Activated CD4-positive, alpha-beta T cell treated with anti-CD3 and anti-CD28 coated beads, Interleukin-2, amount 10 ng/mL, durations not matched to agents 7 days and 5 days (primary cell): ENCODE data around the gene MRPL9. TPM values are rescaled to one million over a fixed set of nuclear protein-coding genes. Genes with fewer than 3 reads are reported as not detected.
"Not testable (repeated sequence)": the region's sequence is repeated elsewhere in the genome, so short reads cannot be mapped to it uniquely, and the experiment has no call there.

Experiments
- CTCF ChIA-PET: fragments of 350-600 bp; sonication (Branson Sonifier 250); formaldehyde crosslinking; loops from one replicate; lab custom pipeline; 2021; ENCODE audit warnings: antibody characterized with exemption; lab: Charles Lee
- POLR2A ChIA-PET: fragments of 350-600 bp; sonication (Branson Sonifier 250); formaldehyde crosslinking; loops from one replicate; lab custom pipeline; 2021; ENCODE audit warnings: antibody characterized with exemption; lab: Charles Lee
- DNase-seq: peaks from one replicate; pipeline ENCODE4 v3.0.0-alpha.2; 2020
- H3K27ac Mint-ChIP-seq: one replicate; pipeline ENCODE4 v1.8.0; 2021; ENCODE audit warnings: mild to moderate bottlenecking, moderate library complexity, mixed read lengths
- H3K27me3 Mint-ChIP-seq: one replicate; pipeline ENCODE4 v1.8.0; 2021; ENCODE audit warnings: mixed read lengths
- H3K36me3 Mint-ChIP-seq: one replicate; pipeline ENCODE4 v1.8.0; 2021; ENCODE audit warnings: low read depth, mixed read lengths
- H3K4me1 Mint-ChIP-seq: one replicate; pipeline ENCODE4 v1.8.0; 2021; ENCODE audit warnings: mixed read lengths
- H3K4me3 Mint-ChIP-seq: one replicate; pipeline ENCODE4 v1.8.0; 2021; ENCODE audit warnings: mild to moderate bottlenecking, moderate library complexity, mixed read lengths
- H3K9me3 Mint-ChIP-seq: one replicate; pipeline ENCODE4 v1.8.0; 2021; ENCODE audit warnings: mixed read lengths
- total RNA-seq, 2 experiments: library from RNA; stranded (reverse); gene quantifications; one replicate each; pipeline ENCODE4 v1.2.3, GENCODE V29; 2021

MRPL9 gene
- total RNA-seq, 2 experiments from 2014 or later: 110 to 117 TPM

- Mint-ChIP-seq H3K36me3 (peaks cover 24% of the 10 kb centered on the region), H3K4me3 (no peak overlapping the region), H3K9me3 (no peaks in the 10 kb centered on the region), H3K27me3 (no peaks in the 10 kb centered on the region), H3K4me1 (peaks cover 16% of the 10 kb centered on the region), H3K27ac (no peak overlapping the region)
- CTCF ChIA-PET: interaction anchor here (0.7 to 1.1 kb wide), 3 partner anchors 14 to 80 kb away, joined by 3 read pairs; no protein-coding TSS in a partner anchor
- DNase-seq: no peak
- POLR2A ChIA-PET: no interaction called here
Observed at GRCh38 chr1:151756291-151756690, 7.0 kb downstream of the MRPL9 start.

DNA sequence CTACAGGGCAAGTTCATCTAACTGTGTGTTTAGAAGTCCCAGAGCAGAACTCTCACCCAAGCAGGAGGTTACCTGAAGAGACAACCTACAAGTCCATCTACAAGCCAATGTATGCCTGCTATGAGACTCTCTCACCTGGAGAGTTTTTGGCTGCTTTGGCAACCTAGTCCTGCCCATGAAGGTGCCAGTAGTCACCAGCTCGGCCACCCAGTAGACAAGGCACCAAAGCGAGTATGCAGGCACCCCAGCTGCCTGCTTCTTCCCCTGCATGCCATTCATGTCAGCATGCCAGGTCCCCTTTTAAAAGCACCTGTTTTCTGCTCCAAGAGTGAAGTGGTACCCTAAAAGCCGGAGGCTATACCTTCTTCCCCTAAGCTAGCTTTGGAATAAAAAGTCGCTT is 21.8 kb downstream of the MRPL9 start:
- no peaks in the 10 kb centered on the region for H3K36me3 Mint-ChIP-seq
- ChIA-PET CTCF (interaction anchor here (0.6 to 1.1 kb wide), 2 partner anchors 15 to 198 kb away, joined by 3 read pairs; no protein-coding TSS in a partner anchor), POLR2A (no interaction called here)
- H3K9me3 Mint-ChIP-seq: peaks cover 11% of the 10 kb centered on the region
- H3K4me3 Mint-ChIP-seq: no peak overlapping the region
- peaks cover 27% of the 10 kb centered on the region for H3K27me3 Mint-ChIP-seq
- no peak overlapping the region for H3K27ac Mint-ChIP-seq
- H3K4me1 Mint-ChIP-seq: peaks cover 2% of the 10 kb centered on the region
- DNase-seq: no peak

- H3K4me3 Mint-ChIP-seq: no peak overlapping the region
- H3K36me3 Mint-ChIP-seq: no peaks in the 10 kb centered on the region
- H3K4me1 Mint-ChIP-seq: peaks cover 2% of the 10 kb centered on the region
- peaks cover 11% of the 10 kb centered on the region for H3K9me3 Mint-ChIP-seq
- no peak overlapping the region for H3K27ac Mint-ChIP-seq
- ChIA-PET CTCF (no interaction called here), POLR2A (no interaction called here)
- DNase-seq: no peak
- peaks cover 16% of the 10 kb centered on the region for H3K27me3 Mint-ChIP-seq
Observed at GRCh38 chr1:151739590-151740355, 23.5 kb downstream of the MRPL9 start.

- Mint-ChIP-seq H3K27ac (no peak overlapping the region), H3K4me1 (peaks cover 2% of the 10 kb centered on the region), H3K36me3 (no peaks in the 10 kb centered on the region), H3K9me3 (peaks cover 11% of the 10 kb centered on the region), H3K27me3 (peaks cover 3% of the 10 kb centered on the region), H3K4me3 (no peak overlapping the region)
- CTCF ChIA-PET: interaction anchor here (0.7 to 1.7 kb wide), 2 partner anchors 26 to 303 kb away, joined by 4 read pairs; partner anchors contain the start of gene MRPL9
- DNase-seq: no peak
- POLR2A ChIA-PET: no interaction called here
Observed at GRCh38 chr1:151737479-151737878, 25.8 kb downstream of the MRPL9 start.

DNA sequence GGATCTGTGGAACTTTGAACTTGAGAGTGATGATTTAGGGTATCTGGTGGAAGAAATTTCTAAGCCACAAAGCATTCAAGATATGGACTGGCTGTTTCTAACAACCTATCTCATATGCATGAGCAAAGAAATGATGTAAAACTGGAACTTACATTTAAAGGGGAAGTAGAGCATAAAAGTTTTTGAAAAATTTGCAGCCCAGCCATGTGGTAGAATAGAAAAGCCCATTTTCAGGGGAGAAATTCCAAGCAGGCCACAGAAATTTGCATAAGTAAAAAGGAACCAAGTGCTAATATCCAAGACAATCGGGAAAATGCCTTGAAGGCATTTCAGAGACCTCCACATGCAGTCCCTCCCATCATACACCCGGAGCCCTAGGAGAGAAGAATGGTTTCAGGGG is 26.3 kb downstream of the MRPL9 start:
- peaks cover 2% of the 10 kb centered on the region for H3K4me1 Mint-ChIP-seq
- ChIA-PET CTCF (interaction anchor here (1.7 kb wide), 1 partner anchor 26 kb away, joined by 4 read pairs; the partner anchor contains the start of gene MRPL9), POLR2A (no interaction called here)
- H3K27me3 Mint-ChIP-seq: no peaks in the 10 kb centered on the region
- no peak for DNase-seq
- H3K27ac Mint-ChIP-seq: no peak overlapping the region
- H3K9me3 Mint-ChIP-seq: peaks cover 11% of the 10 kb centered on the region
- H3K4me3 Mint-ChIP-seq: no peak overlapping the region
- no peaks in the 10 kb centered on the region for H3K36me3 Mint-ChIP-seq

- H3K36me3 Mint-ChIP-seq, H3K4me1 Mint-ChIP-seq, H3K27ac Mint-ChIP-seq, POLR2A ChIA-PET, DNase-seq, H3K4me3 Mint-ChIP-seq, H3K27me3 Mint-ChIP-seq: not testable (repeated sequence)
- CTCF ChIA-PET: interaction anchor here (0.7 to 1.8 kb wide), 5 partner anchors 10 to 1620 kb away, joined by 3 to 5 read pairs (median 3); no protein-coding TSS in a partner anchor
- peaks cover 11% of the 10 kb centered on the region for H3K9me3 Mint-ChIP-seq
Observed at GRCh38 chr1:151733995-151734394, 29.3 kb downstream of the MRPL9 start.

GRCh38 chr1:151733126-151733525 is 30.2 kb downstream of the MRPL9 start:
- Mint-ChIP-seq H3K4me1 (no peaks in the 10 kb centered on the region), H3K4me3 (no peak overlapping the region), H3K27ac (no peak overlapping the region), H3K9me3 (peaks cover 10% of the 10 kb centered on the region), H3K27me3 (peaks cover 10% of the 10 kb centered on the region), H3K36me3 (no peaks in the 10 kb centered on the region)
- CTCF ChIA-PET: interaction anchor here (0.7 kb wide), 1 partner anchor 160 kb away, joined by 3 read pairs; no protein-coding TSS in a partner anchor
- POLR2A ChIA-PET: interaction anchor here (0.6 kb wide), 1 partner anchor 9 kb away, joined by 3 read pairs; no protein-coding TSS in a partner anchor
- no peak for DNase-seq

- Mint-ChIP-seq H3K9me3 (no peaks in the 10 kb centered on the region), H3K4me1 (no peaks in the 10 kb centered on the region), H3K4me3 (no peak overlapping the region), H3K27ac (no peak overlapping the region), H3K36me3 (no peaks in the 10 kb centered on the region), H3K27me3 (peaks cover 18% of the 10 kb centered on the region)
- CTCF ChIA-PET: interaction anchor here (1.0 kb wide), 1 partner anchor 32 kb away, joined by 3 read pairs; no protein-coding TSS in a partner anchor
- POLR2A ChIA-PET: no interaction called here
- no peak for DNase-seq
Observed at GRCh38 chr1:151729966-151730291, 33.4 kb downstream of the MRPL9 start.

DNA sequence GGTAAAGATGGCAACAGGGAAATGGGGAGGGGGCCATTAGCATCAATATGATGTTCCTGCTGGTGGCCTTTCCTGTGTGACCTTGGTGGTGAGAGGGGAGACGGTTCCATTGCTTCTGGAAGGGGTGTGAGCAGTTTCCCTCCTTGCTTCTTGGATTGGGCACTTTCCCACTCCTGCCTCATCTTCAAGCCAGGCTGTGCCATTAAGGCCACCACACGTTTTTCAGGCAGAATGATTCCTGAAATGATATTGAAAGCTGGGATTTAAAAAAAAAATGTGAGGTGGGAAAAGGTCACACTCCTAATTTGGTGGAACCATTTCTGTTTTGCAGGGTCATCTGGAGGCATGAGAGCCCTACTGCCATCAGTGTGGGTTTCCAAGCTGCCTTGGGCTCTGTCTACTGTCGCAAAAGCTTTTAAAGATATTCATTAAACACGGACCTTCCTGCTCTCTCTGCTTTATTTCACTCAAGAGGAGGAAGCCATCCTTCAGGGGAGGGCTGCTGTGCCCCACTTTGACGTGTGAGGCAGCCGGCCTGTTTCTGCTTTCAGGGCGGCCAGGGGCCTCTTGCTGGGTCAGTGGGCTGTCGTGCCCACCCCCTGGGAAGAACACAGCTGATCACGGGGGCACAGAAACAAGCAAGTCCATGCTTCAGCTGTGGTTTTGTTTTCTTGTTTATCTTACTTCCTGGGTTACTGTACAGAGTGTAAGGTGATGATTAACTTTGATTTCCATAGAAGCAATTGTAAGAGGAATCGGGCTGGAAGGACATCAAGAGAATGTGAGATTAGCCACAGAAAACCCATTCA is 33.9 kb downstream of the MRPL9 start:
- Mint-ChIP-seq H3K4me3 (no peak overlapping the region), H3K36me3 (no peaks in the 10 kb centered on the region), H3K27me3 (peaks cover 20% of the 10 kb centered on the region), H3K4me1 (no peaks in the 10 kb centered on the region), H3K9me3 (no peaks in the 10 kb centered on the region), H3K27ac (no peak overlapping the region)
- ChIA-PET POLR2A (no interaction called here), CTCF (interaction anchor here (1.0 to 1.5 kb wide), 2 partner anchors 33 to 42 kb away, joined by 3 to 4 read pairs; no protein-coding TSS in a partner anchor)
- no peak for DNase-seq

GRCh38 chr1:151728151-151729054 is 34.9 kb downstream of the MRPL9 start:
- H3K27me3 Mint-ChIP-seq: peaks cover 29% of the 10 kb centered on the region

DNA sequence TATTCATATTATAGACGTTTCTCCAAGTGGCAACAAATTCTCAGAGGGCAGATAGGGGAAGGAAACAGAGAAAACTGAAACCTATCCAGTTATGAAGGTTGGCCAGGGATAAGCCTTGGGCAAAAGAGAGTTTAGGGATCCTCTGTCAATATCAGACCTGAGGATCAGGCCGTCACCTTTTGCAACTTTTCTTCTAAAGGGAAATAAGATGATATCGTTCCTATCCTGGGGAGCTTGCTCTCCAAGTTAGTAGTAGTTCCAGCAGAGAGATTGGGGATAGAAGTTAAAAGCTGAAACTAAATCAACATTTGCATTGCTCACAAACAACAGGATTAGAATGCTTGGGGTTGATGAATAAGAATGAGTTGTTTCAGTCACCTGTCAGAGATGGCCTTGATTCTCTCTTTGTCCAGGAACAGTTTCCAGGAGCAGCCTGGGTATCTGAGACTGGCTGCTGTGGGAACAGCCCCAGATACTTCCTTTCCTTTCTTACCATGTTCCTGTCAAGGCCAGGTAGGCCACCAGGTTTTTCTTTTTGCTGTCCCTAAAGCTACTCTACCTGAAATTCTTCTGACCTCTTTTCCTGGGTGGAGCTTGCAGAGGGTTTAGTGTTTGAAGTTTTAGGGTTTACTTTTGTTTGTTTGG is 39.4 kb downstream of the MRPL9 start:
- Mint-ChIP-seq H3K27ac (no peak overlapping the region), H3K4me1 (peaks cover 18% of the 10 kb centered on the region), H3K36me3 (no peaks in the 10 kb centered on the region), H3K4me3 (no peak overlapping the region), H3K9me3 (no peaks in the 10 kb centered on the region), H3K27me3 (peaks cover 58% of the 10 kb centered on the region)
- ChIA-PET CTCF (interaction anchor here (0.7 to 1.2 kb wide), 2 partner anchors 11 to 21 kb away, joined by 3 to 5 read pairs; no protein-coding TSS in a partner anchor), POLR2A (no interaction called here)
- no peak for DNase-seq

More at GRCh38 chr1:151728151-151729054, 34.9 kb downstream of the MRPL9 start:
- no peak for DNase-seq
- H3K27ac Mint-ChIP-seq: no peak overlapping the region
- no peak overlapping the region for H3K4me3 Mint-ChIP-seq
- POLR2A ChIA-PET: no interaction called here
- no peaks in the 10 kb centered on the region for H3K4me1 Mint-ChIP-seq
- no peaks in the 10 kb centered on the region for H3K9me3 Mint-ChIP-seq
- CTCF ChIA-PET: interaction anchor here (1.4 to 1.5 kb wide), 3 partner anchors 12 to 73 kb away, joined by 3 to 4 read pairs (median 3); partner anchors contain the start of gene CELF3
- no peaks in the 10 kb centered on the region for H3K36me3 Mint-ChIP-seq
